Measurements from ENCODE around the gene FTH1. TPM values are rescaled to one million over a fixed set of nuclear protein-coding genes. Genes with fewer than 3 reads are reported as not detected.

FTH1 gene
- total RNA-seq, 2 donors from 2014 or later, result 2,265 to 2,787 TPM

DNA sequence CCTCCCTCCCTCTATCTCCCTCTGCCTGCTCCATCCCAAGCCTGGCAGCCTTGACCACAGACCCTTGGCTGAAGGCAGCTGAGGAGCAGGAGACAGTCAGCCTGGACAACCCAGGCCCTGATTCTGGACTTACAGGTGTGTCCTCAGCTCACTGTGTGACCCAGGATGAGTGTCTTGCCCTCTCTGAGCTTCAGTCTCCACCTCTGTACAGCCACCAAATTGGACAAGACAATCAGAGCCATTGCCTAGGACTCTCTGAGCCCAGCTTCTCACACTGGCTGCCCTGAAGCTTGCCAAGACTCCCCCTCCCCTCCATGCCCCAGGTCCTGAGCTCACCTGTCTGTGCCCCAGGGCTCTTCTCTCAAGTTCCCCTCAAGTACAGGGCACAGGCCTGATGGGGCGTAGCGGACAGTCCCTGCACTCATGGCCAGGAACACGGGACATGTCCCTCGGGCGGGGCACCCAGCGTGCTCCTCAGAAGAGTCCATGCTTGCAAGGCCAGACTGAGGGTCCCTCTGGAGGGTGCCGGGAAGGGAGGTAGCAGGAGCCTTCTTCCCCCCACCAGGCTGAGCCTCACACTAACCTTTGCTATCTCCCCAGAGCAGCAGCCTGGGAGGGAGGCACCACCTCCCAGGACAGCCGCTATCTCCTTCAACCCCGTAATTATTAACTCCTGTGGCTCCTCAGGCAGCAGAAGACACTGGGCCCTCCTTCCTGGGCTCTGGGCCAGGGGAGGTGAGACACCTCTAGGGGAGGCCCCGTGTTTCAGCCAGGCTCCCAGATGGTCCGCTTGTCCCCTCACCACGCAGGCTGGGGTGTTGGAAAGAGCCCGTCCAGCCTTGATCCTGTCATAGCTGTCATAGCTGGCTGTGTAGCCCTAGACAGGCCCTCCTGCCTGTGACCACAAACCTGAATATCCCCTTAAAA is 47.5 kb downstream of the FTH1 start:
- Histone ChIP-seq H3K9me3 (no peaks in the 10 kb centered on the region), H3K4me1 (peaks cover 0 to 56% of the 10 kb centered on the region in 2 donors), H3K4me3 (no peak overlapping the region), H3K27me3 (no peaks in the 10 kb centered on the region), H3K27ac (peak overlapping the region; percentile 79 to 80), H3K36me3 (no peaks in the 10 kb centered on the region)
- TF ChIP-seq, protein P1, sequence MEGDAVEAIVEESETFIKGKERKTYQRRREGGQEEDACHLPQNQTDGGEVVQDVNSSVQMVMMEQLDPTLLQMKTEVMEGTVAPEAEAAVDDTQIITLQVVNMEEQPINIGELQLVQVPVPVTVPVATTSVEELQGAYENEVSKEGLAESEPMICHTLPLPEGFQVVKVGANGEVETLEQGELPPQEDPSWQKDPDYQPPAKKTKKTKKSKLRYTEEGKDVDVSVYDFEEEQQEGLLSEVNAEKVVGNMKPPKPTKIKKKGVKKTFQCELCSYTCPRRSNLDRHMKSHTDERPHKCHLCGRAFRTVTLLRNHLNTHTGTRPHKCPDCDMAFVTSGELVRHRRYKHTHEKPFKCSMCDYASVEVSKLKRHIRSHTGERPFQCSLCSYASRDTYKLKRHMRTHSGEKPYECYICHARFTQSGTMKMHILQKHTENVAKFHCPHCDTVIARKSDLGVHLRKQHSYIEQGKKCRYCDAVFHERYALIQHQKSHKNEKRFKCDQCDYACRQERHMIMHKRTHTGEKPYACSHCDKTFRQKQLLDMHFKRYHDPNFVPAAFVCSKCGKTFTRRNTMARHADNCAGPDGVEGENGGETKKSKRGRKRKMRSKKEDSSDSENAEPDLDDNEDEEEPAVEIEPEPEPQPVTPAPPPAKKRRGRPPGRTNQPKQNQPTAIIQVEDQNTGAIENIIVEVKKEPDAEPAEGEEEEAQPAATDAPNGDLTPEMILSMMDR (IDR thresholded peaks at IDR 0.05), result no peak
- DNase-seq (ENCODE audit: low spot score), result peak; percentile 57

GRCh38 chr11:61918938-61919704 is 48.3 kb downstream of the FTH1 start:
- TF ChIP-seq, protein P1 (IDR thresholded peaks at IDR 0.05), result no peak
- peak; percentile 76 for DNase-seq (ENCODE audit: low spot score)
- peak overlapping the region; percentile 79 to 80 for H3K27ac ChIP-seq
- H3K9me3 ChIP-seq, result no peaks in the 10 kb centered on the region
- no peaks in the 10 kb centered on the region for H3K36me3 ChIP-seq
- no peak overlapping the region for H3K4me3 ChIP-seq
- peaks cover 0 to 53% of the 10 kb centered on the region in 2 donors for H3K4me1 ChIP-seq
- H3K27me3 ChIP-seq, result no peaks in the 10 kb centered on the region

DNA sequence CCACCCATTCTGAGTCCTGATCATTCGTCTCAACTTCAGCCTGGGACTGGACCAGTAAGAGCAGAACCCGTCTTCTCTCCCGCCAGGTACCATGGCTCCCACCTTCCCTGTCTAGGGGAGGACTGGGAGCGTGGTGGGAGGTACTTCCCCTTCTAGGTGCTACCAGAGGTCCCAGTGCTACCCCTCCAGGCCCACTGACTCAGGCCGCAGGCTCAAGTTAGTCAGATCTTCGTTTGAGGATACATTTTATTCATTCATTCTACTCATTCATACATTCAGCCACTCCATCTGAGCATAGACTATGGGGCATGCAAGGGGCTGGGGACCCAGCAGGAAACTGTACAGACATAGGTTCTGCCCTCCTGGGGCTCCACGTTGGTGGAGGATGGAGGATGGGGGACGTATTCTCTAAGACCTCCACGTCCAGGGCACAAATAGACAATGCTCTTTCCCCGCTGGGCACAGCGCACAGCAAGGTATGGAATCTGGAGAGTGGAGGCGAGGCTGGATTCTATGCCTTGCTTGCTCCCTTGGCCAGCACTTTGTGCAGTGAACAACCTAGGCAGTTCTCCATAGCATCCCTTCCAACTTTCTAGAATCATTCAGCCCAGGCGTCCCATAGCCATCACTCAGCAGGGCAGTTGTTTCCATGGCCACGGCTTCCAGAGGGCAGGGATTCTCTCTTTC is 49.0 kb downstream of the FTH1 start:
- H3K4me3 ChIP-seq, result peak overlapping the region in 1 of 2 donors; percentile 72
- DNase-seq (ENCODE audit: low spot score), result peak; percentile 58
- peaks cover 0 to 45% of the 10 kb centered on the region in 2 donors for H3K4me1 ChIP-seq
- TF ChIP-seq, protein P1 (IDR thresholded peaks at IDR 0.05), result no peak
- peak overlapping the region; percentile 79 to 80 for H3K27ac ChIP-seq
- H3K27me3 ChIP-seq, result no peaks in the 10 kb centered on the region
- H3K36me3 ChIP-seq, result no peaks in the 10 kb centered on the region
- H3K9me3 ChIP-seq, result no peaks in the 10 kb centered on the region

DNA sequence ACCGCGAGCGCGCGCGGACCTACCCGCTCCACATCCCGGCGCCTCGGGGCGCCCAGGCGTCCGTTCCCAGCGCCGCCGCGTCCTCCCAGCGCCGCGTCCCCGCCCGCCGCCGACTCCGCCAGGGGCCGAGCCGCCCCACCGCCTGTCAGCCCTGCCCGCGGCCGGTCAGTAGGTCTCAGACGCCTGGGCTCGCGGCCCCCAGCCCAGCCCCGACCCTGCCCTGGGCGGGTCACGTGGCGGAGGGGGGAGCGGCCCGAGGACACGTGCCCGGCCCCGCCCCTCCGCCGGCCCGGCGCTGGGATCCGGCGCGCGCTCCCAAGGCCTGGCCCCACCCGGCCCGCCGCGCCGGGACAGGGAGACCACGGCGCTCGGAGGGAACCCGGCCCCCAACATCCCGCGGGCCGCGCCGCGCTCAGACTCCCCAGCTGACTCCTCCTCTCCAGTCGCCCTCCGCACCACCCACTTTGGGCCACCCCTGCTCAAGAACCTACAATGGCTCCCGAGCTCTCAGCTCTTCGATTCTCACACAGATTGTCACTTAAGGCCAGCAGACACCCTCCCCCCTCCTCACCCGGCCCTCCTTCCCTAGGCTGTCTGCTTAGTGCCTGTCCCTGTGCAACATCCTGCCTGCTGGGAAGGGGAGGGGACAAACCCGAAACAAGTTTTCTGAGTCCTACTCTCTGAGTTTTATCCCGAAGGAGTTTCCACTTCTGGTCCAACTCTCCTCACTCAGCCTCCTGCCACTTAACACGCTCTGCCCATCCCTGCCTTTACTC is 49.9 kb downstream of the FTH1 start, which contains the start of gene RAB3IL1:
TSS of gene RAB3IL1 (minus strand) at position 233 of the 776 bp plus-strand sequence. CDS start at position 34, 199 bp downstream.
- Histone ChIP-seq H3K9me3 (no peaks in the 10 kb centered on the region), H3K27ac (peak within 1 kb of the TSS; percentile 79 to 80), H3K4me3 (peak within 1 kb of the TSS; percentile 62 to 72), H3K36me3 (no peaks in the 10 kb centered on the region), H3K4me1 (peaks cover 0 to 37% of the 10 kb centered on the region in 2 donors), H3K27me3 (no peaks in the 10 kb centered on the region)
- TF ChIP-seq, protein P1 (IDR thresholded peaks at IDR 0.05), result no peak
- no peak for DNase-seq (ENCODE audit: low spot score)
